Skeletal muscle tissue (tissue), 4 donors: ENCODE results near the gene RDH11. TPM values are rescaled to one million over a fixed set of nuclear protein-coding genes. Genes with fewer than 3 reads are reported as not detected.
"Not testable (repeated sequence)": the region's sequence is repeated elsewhere in the genome, so short reads cannot be mapped to it uniquely, and the experiment has no call there.

Experiments
- H3K27ac ChIP-seq: one replicate; pipeline ENCODE4 v1.7.0; 2013; ENCODE audit warnings: mild to moderate bottlenecking, low read depth, low read length, inconsistent platforms
- H3K27me3 ChIP-seq, 3 donors: one replicate each; pipeline ENCODE4 v1.7.0; 2013; ENCODE audit warnings: low read length in 3 of 3; ENCODE audit not compliant: control insufficient read depth in 3 of 3, insufficient read depth in 3 of 3
- H3K36me3 ChIP-seq, 3 donors: one replicate each; pipeline ENCODE4 v1.7.0; 2013; ENCODE audit warnings: low read length in 3 of 3; ENCODE audit not compliant: control insufficient read depth in 3 of 3, insufficient read depth in 3 of 3
- H3K4me1 ChIP-seq, 3 donors: one replicate each; pipeline ENCODE4 v1.7.0; 2013; ENCODE audit warnings: low read length in 3 of 3, mild to moderate bottlenecking in 3 of 3; ENCODE audit not compliant: control insufficient read depth in 3 of 3, insufficient read depth in 3 of 3
- H3K4me3 ChIP-seq, 3 donors: one replicate each; pipeline ENCODE4 v1.7.0; 2013; ENCODE audit warnings: low read length in 3 of 3
- H3K9ac ChIP-seq, 3 donors: one replicate each; pipeline ENCODE4 v1.7.0; 2013; ENCODE audit warnings: low read length in 3 of 3, mild to moderate bottlenecking in 3 of 3, moderate library complexity in 2 of 3, low read depth in 1 of 3
- H3K9me3 ChIP-seq, 3 donors: one replicate each; pipeline ENCODE4 v1.7.0; 2013; ENCODE audit warnings: low read length in 3 of 3; ENCODE audit not compliant: control insufficient read depth in 3 of 3
- total RNA-seq: library from RNA; depleted of rRNA; stranded (reverse); fragments of >200 nt; gene quantifications from one replicate; pipeline ENCODE4 v1.2.3, GENCODE V29; 2014
- donor health status: Osteomylitis.

RDH11 gene
- total RNA-seq, 1 donor from 2014 or later = 35.5 TPM

DNA sequence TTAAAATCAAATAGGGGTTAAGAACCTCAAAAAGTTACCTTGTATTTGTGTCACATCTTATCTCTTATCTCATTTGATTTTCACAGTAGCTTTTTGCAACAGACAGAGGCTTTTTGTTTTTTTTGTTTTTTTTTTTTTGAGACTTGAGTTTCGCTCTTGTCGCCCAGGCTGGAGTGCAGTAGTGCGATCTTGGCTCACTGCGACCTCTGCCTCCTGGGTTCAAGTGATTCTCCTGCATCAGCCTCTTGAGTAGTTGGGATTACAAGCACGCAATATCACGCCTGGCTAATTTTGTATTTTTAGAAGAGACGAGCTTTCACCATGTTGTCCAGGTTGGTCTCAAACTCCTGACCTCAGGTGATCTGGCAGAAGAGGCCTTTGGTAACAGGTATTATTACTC lies 31.8 kb upstream of the RDH11 start:
- Histone ChIP-seq H3K27me3 (peaks cover 0 to 2% (median 0%) of the 10 kb centered on the region in 3 donors), H3K4me3 (no peak overlapping the region), H3K4me1 (peaks cover 3 to 5% (median 4%) of the 10 kb centered on the region in 3 donors)

DNA sequence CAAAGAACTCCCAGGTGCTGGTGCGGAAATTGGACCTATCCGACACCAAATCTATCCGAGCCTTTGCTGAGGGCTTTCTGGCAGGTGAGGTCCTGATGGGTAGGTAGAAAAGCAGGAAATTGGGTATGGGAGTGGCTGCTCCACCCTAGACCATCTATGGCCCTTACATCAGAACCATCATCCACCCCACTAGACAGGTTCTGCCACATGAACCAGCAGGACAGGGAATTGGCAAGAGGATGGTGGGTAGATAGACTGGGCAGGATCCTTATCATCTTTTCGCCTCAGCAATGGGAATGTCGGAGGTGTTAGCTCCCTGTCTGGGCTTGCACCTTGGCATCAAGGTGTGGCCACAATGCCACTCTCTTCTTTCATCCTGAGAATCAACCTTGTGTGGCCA lies 29.6 kb upstream of the RDH11 start:
- Histone ChIP-seq H3K4me3 (no peak overlapping the region), H3K9ac (no peak overlapping the region), H3K9me3 (no peaks in the 10 kb centered on the region), H3K27me3 (peaks cover 0 to 2% (median 0%) of the 10 kb centered on the region in 3 donors), H3K27ac (no peak overlapping the region), H3K4me1 (peaks cover 9 to 11% (median 9%) of the 10 kb centered on the region in 3 donors), H3K36me3 (no peaks in the 10 kb centered on the region)

More for the DNA sequence above, 31.8 kb upstream of the RDH11 start:
- Histone ChIP-seq H3K36me3 (no peaks in the 10 kb centered on the region), H3K27ac (no peak overlapping the region), H3K9ac (no peak overlapping the region), H3K9me3 (no peaks in the 10 kb centered on the region)

DNA sequence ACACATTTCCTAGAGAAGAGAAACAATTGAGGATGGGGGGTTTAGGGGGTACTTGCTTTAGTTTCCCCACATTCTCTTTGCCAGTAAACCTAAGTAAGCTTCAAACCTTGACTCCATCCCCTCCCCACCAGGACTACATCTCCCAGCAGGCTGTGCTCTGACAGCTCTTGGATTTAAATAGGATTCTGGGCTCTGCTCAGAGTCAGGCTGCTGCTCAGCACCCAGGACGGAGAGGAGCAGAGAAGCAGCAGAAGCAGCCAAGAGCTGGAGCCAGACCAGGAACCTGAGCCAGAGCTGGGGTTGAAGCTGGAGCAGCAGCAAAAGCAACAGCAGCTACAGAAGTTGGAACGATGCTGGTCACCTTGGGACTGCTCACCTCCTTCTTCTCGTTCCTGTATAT lies 26.7 kb upstream of the RDH11 start:
- Histone ChIP-seq H3K4me3 (peak overlapping the region in 1 of 3 donors; percentile 5), H3K27me3 (peaks cover 0 to 2% (median 0%) of the 10 kb centered on the region in 3 donors), H3K4me1 (peaks cover 11 to 13% (median 13%) of the 10 kb centered on the region in 3 donors), H3K9ac (no peak overlapping the region), H3K27ac (no peak overlapping the region), H3K9me3 (no peaks in the 10 kb centered on the region), H3K36me3 (no peaks in the 10 kb centered on the region)

DNA sequence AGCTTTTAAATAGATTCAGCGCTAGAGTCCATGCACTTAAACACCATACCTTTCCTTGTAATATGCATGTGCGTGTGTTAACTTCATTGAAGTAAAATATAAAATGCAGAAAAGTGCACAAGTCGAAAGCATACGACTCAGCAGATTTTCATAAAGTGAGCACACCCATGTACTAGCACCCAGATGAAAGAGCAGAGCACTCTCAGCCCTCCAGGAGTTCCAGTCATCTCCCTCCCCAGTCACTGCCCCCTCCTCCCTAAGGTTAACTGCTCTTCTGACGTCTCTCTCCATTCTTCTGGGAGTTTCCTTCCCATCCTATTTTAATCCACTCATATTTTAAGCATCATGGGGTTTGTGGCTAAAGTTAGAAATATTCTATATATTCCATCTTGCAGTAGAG lies 26.3 kb upstream of the RDH11 start:
- H3K4me1 ChIP-seq = peaks cover 11 to 15% (median 13%) of the 10 kb centered on the region in 3 donors
- H3K36me3 ChIP-seq = no peaks in the 10 kb centered on the region
- H3K27me3 ChIP-seq = peaks cover 0 to 2% (median 0%) of the 10 kb centered on the region in 3 donors
- H3K9ac ChIP-seq = no peak overlapping the region
- H3K27ac ChIP-seq = no peak overlapping the region
- no peaks in the 10 kb centered on the region for H3K9me3 ChIP-seq
- H3K4me3 ChIP-seq = no peak overlapping the region

DNA sequence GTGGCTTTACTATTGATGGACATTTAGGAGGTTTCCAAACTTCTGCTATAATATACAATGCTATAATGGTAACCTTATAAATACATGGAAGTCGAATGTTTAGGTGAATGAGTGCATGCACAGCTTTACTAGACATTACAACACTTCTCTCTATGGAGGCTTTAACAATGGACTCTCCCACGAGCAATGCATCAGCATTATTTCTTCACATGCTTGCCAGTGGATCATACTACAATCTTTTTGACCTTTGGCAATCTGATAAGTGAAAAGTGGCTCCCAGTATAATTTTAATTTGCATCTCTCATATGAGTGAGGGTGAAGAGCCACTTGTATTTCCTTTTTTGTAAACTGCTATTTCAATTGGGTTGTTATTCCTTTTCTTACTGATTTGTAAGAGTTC lies 24.3 kb upstream of the RDH11 start:
- Histone ChIP-seq H3K9ac (no peak overlapping the region), H3K27me3 (peaks cover 0 to 2% (median 0%) of the 10 kb centered on the region in 3 donors), H3K4me1 (peaks cover 11 to 15% (median 13%) of the 10 kb centered on the region in 3 donors), H3K9me3 (no peaks in the 10 kb centered on the region), H3K36me3 (no peaks in the 10 kb centered on the region), H3K4me3 (no peak overlapping the region), H3K27ac (no peak overlapping the region)

DNA sequence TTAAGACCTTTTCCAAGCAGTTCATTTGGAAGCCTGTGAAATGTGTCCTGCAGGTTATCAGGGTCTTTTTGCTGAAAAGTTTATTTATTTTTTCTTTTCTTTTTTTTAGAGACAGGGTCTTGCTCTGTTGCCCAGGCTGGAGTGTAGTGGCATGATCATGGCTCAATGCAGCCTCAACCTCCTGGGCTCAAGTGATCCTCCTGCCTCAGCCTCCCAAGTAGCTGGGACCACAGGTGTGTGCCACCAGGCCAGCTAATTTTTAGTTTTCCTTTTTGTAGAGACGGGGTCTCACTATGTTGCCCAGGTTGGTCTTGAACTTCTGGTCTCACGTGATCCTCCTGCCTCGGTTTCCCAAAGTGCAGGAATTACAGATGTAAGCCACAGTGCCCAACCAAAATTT lies 23.8 kb upstream of the RDH11 start:
- not testable (repeated sequence) for H3K27me3 ChIP-seq, H3K36me3 ChIP-seq, H3K9ac ChIP-seq, H3K9me3 ChIP-seq, H3K4me3 ChIP-seq, H3K27ac ChIP-seq
- peaks cover 11 to 15% (median 13%) of the 10 kb centered on the region in 3 donors for H3K4me1 ChIP-seq

DNA sequence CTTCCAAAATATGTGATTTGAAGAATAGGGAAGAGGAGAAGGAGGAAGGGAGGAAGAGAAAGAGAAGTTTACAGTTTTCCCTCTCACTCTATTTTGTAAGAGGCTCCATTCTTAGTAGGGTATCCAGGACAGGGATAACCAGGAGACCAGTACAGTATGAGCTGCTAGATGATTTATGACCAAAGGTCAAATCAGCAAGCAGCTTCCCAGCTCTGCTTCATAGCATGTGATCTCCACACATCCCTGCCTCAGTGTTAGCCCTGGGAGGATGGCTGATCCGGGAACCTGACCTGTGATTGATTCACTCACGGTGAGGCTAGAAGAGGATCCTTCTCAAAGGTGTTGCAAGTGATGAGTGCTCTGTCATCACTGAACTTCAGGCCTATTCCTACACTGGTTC lies 22.7 kb upstream of the RDH11 start:
- Histone ChIP-seq H3K9ac (no peak overlapping the region), H3K4me1 (peaks cover 11 to 15% (median 13%) of the 10 kb centered on the region in 3 donors), H3K27me3 (no peaks in the 10 kb centered on the region), H3K4me3 (no peak overlapping the region), H3K27ac (no peak overlapping the region), H3K9me3 (no peaks in the 10 kb centered on the region), H3K36me3 (no peaks in the 10 kb centered on the region)

DNA sequence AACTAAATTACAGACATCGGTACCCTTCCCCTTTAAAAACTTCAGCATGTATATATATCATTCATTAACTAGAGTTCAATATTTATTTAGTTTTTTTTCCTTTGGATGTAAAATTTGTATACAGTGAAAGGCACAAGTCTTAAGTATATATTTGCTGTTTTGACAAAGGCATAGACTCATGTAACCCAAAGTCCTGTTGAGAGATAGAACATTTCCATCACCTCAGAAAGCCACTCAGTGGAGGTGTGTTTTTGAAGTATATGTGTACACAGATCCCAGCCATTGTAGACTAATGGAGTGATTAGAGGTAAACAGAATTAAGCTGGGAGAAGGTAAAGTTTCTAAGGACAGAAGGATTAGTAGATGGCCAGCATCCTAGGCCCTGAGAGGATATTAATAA lies 21.5 kb upstream of the RDH11 start:
- Histone ChIP-seq H3K9ac (no peak overlapping the region), H3K9me3 (no peaks in the 10 kb centered on the region), H3K4me1 (peaks cover 3 to 8% (median 6%) of the 10 kb centered on the region in 3 donors), H3K4me3 (no peak overlapping the region), H3K27me3 (no peaks in the 10 kb centered on the region), H3K36me3 (no peaks in the 10 kb centered on the region), H3K27ac (no peak overlapping the region)

DNA sequence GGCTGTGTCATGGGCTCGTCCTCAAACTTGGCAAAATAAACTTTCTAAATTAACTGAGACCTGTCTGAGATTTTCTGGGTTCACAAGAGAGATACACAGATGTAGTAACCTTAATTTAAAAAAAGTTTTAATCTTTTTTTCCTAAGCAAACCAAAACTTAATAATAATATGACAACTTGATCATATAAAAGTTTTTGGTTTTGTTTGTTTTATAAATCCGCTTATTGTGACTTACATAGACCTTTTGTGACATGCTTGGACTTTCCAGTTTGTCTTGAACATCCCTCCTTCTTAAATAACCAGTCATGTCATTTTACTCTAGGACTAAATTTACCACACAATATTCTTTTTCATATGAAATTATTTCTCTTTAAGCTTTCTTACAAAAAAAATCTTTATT lies 14.6 kb upstream of the RDH11 start:
- H3K27ac ChIP-seq = no peak overlapping the region
- H3K9me3 ChIP-seq = no peaks in the 10 kb centered on the region
- H3K4me1 ChIP-seq = no peaks in the 10 kb centered on the region
- H3K36me3 ChIP-seq = no peaks in the 10 kb centered on the region
- H3K27me3 ChIP-seq = no peaks in the 10 kb centered on the region
- no peak overlapping the region for H3K9ac ChIP-seq
- H3K4me3 ChIP-seq = no peak overlapping the region

DNA sequence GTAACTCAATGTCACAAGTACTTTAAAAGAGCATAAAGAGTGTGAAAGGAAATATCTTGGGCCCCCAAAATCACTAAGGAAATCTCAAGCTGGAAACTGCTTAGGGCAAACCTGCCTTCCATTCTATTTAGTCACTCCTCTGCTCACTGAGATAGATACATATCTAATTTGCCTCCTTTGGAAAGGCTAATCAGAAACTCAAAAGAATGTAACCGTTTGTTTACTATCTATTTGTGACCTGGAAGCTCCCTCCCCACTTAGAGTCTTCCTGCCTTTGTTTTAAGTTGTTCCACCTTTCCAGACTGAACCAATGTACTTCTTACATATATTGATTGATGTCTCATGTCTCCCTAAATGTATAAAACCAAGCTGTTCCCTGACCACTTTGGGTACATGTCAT lies 14.2 kb upstream of the RDH11 start:
- H3K4me3 ChIP-seq = not testable (repeated sequence)

DNA sequence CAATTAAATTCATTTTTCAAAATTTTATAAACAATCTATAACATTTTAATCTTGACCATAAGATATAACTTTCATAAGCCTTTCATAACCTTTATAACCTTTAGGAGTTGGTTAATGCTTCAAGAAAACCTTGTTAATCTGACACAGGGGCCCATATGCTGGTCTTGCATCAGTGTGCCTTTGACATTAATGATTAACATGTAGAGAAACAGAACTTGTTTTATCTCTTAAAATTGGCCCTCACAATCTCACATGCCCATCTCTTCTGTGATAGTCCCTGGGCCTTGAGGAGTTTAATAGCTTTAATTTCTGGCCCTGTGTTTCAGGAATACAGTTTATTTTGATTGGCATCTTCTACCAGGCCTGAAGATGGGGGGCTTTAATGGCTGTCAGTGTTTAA lies 13.8 kb upstream of the RDH11 start:
- H3K4me1 ChIP-seq, H3K9me3 ChIP-seq, H3K9ac ChIP-seq, H3K4me3 ChIP-seq, H3K27ac ChIP-seq, H3K36me3 ChIP-seq, H3K27me3 ChIP-seq: not testable (repeated sequence)

More for the DNA sequence above, 14.2 kb upstream of the RDH11 start:
- not testable (repeated sequence) for H3K9ac ChIP-seq, H3K9me3 ChIP-seq, H3K27me3 ChIP-seq, H3K27ac ChIP-seq, H3K4me1 ChIP-seq, H3K36me3 ChIP-seq
